NK-92 (cell line): ENCODE results near the gene LARGE1.

Experiments
- DNase-seq: peaks from one replicate; lab custom pipeline; 2025; ENCODE audit not compliant: unreplicated experiment; lab: John Stamatoyannopoulos, UW

The LARGE1 gene

GRCh38 chr22:33825761-33826160 lies 94.5 kb downstream of the LARGE1 start:
- DNase-seq: no peak

GRCh38 chr22:33823552-33823951 lies 96.7 kb downstream of the LARGE1 start:
- no peak for DNase-seq

- no peak for DNase-seq
Observed at GRCh38 chr22:33821290-33821689, 99.0 kb downstream of the LARGE1 start.

- no peak for DNase-seq
Observed at GRCh38 chr22:33819743-33820142, 100.5 kb downstream of the LARGE1 start.

- DNase-seq: no peak
Observed at GRCh38 chr22:33817512-33818127, 102.7 kb downstream of the LARGE1 start.

- no peak for DNase-seq
Observed at GRCh38 chr22:33812360-33812977, 107.8 kb downstream of the LARGE1 start.

- DNase-seq: no peak
Observed at GRCh38 chr22:33811686-33812085, 108.6 kb downstream of the LARGE1 start.

- DNase-seq: no peak
Observed at GRCh38 chr22:33811208-33811607, 109.1 kb downstream of the LARGE1 start.

- DNase-seq: no peak
Observed at GRCh38 chr22:33807470-33807869, 112.8 kb downstream of the LARGE1 start.

- DNase-seq: no peak
Observed at GRCh38 chr22:33806191-33806590, 114.1 kb downstream of the LARGE1 start.

- DNase-seq: no peak
Observed at GRCh38 chr22:33803371-33804282, 116.6 kb downstream of the LARGE1 start.

- DNase-seq: no peak
Observed at GRCh38 chr22:33798401-33798800, 121.9 kb downstream of the LARGE1 start.

GRCh38 chr22:33796494-33796893 lies 123.8 kb downstream of the LARGE1 start:
- no peak for DNase-seq

GRCh38 chr22:33793475-33793874 lies 126.8 kb downstream of the LARGE1 start:
- DNase-seq: no peak

- no peak for DNase-seq
Observed at GRCh38 chr22:33792832-33793231, 127.4 kb downstream of the LARGE1 start.

- DNase-seq: no peak
Observed at GRCh38 chr22:33789690-33790253, 130.5 kb downstream of the LARGE1 start.

GRCh38 chr22:33788927-33789326 lies 131.3 kb downstream of the LARGE1 start:
- no peak for DNase-seq

- no peak for DNase-seq
Observed at GRCh38 chr22:33787645-33788456, 132.4 kb downstream of the LARGE1 start.

GRCh38 chr22:33786149-33786548 lies 134.1 kb downstream of the LARGE1 start:
- DNase-seq: no peak

GRCh38 chr22:33785283-33785968 lies 134.8 kb downstream of the LARGE1 start:
- no peak for DNase-seq
